Neural cell (in vitro differentiated cells): ENCODE measurements around the gene ATXN7L3.

Experiments used
- EZH2 ChIP-seq: fragments of 200-600, 300-800 bp; shearing (Covaris generic), sonication (generic); IDR thresholded peaks from 2 replicates; pipeline ENCODE4 v1.6.1; 2014; ENCODE audit warnings: antibody characterized with exemption, low read length, borderline replicate concordance, mild to moderate bottlenecking; ENCODE audit not compliant: insufficient read depth, poor library complexity, severe bottlenecking
- RAD21 ChIP-seq: fragments of 450-650 bp; conservative IDR thresholded peaks from 2 replicates; pipeline ENCODE4 v1.6.1; 2014; ENCODE audit warnings: antibody characterized with exemption, mild to moderate bottlenecking, moderate library complexity
- TF ChIP-seq, protein P1 (sequence below): fragments of 450-650 bp; IDR thresholded peaks from 2 replicates; pipeline ENCODE4 v1.5.1; 2014; ENCODE audit warnings: antibody characterized with exemption, mild to moderate bottlenecking, moderate library complexity; ENCODE audit not compliant: poor library complexity, severe bottlenecking
- TF ChIP-seq, protein P2 (sequence below): IDR thresholded peaks from 2 replicates; pipeline ENCODE4 v1.6.1; 2012; ENCODE audit warnings: borderline replicate concordance

DNA sequence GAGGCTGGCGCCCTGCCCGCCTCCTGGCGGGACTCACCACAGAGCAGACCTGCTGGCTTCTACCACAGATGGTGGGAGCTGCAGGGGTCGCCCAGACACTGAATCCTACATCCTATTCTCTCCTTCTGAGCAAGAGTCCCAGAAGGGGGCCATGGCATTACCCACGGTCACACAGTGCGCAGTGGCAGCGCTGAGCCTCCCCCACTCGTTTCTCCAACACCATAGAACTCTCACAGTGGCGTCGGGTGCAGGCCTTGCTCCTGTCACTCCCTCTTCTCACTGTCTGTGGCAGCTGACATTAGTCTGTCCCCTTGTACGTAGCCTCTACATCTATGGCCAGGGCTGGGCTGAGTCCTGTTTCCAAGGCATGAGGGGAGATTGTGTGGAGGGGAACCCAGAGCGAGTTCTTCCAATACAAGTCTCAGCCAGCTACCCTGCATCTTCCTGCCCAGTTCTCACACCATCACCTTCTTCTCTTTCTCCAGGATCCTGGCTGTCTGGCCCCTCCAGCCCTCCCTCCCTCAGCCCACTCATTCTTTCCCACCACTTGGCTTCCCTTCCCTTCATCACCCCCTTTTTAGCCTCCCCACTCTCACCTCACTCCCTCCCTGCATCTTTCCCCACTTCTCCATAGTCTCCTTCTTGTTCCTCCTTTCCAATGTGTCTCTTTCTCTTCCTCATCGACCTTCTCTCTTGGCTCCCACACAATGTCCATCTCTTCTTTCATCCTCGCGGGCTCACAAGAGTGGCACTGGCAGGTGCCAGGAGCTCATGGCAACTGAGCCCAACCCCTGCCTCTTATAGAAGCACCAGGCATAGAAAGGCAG, 13.9 kb upstream of the ATXN7L3 start:
- TF ChIP-seq, protein P1, sequence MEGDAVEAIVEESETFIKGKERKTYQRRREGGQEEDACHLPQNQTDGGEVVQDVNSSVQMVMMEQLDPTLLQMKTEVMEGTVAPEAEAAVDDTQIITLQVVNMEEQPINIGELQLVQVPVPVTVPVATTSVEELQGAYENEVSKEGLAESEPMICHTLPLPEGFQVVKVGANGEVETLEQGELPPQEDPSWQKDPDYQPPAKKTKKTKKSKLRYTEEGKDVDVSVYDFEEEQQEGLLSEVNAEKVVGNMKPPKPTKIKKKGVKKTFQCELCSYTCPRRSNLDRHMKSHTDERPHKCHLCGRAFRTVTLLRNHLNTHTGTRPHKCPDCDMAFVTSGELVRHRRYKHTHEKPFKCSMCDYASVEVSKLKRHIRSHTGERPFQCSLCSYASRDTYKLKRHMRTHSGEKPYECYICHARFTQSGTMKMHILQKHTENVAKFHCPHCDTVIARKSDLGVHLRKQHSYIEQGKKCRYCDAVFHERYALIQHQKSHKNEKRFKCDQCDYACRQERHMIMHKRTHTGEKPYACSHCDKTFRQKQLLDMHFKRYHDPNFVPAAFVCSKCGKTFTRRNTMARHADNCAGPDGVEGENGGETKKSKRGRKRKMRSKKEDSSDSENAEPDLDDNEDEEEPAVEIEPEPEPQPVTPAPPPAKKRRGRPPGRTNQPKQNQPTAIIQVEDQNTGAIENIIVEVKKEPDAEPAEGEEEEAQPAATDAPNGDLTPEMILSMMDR: no peak
- no peak for TF ChIP-seq EZH2
- TF ChIP-seq RAD21: no peak
- TF ChIP-seq, protein P2, sequence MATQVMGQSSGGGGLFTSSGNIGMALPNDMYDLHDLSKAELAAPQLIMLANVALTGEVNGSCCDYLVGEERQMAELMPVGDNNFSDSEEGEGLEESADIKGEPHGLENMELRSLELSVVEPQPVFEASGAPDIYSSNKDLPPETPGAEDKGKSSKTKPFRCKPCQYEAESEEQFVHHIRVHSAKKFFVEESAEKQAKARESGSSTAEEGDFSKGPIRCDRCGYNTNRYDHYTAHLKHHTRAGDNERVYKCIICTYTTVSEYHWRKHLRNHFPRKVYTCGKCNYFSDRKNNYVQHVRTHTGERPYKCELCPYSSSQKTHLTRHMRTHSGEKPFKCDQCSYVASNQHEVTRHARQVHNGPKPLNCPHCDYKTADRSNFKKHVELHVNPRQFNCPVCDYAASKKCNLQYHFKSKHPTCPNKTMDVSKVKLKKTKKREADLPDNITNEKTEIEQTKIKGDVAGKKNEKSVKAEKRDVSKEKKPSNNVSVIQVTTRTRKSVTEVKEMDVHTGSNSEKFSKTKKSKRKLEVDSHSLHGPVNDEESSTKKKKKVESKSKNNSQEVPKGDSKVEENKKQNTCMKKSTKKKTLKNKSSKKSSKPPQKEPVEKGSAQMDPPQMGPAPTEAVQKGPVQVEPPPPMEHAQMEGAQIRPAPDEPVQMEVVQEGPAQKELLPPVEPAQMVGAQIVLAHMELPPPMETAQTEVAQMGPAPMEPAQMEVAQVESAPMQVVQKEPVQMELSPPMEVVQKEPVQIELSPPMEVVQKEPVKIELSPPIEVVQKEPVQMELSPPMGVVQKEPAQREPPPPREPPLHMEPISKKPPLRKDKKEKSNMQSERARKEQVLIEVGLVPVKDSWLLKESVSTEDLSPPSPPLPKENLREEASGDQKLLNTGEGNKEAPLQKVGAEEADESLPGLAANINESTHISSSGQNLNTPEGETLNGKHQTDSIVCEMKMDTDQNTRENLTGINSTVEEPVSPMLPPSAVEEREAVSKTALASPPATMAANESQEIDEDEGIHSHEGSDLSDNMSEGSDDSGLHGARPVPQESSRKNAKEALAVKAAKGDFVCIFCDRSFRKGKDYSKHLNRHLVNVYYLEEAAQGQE: no peak
